ENCODE measurements around the gene MRFAP1L1.
"Not testable (repeated sequence)": the region's sequence is repeated elsewhere in the genome, so short reads cannot be mapped to it uniquely, and the experiment has no call there.

MRFAP1L1 gene

GRCh38 chr4:6709230-6710114 lies at the start of gene MRFAP1L1:
TSS of gene MRFAP1L1 (minus strand) at chr4:6709865. CDS start at chr4:6709629, 236 bp downstream.
- peak within 1 kb of the TSS; percentile 93 for H3K4me3 ChIP-seq (ENCODE audit: low read depth, low read length)

GRCh38 chr4:6758728-6759127 lies 49.1 kb upstream of the MRFAP1L1 start:
- no peak overlapping the region for H3K4me3 ChIP-seq (ENCODE audit: low read depth, low read length)

- H3K4me3 ChIP-seq (ENCODE audit: low read depth, low read length) = not testable (repeated sequence)
Measured at GRCh38 chr4:6756345-6756744, 46.7 kb upstream of the MRFAP1L1 start.

- H3K4me3 ChIP-seq (ENCODE audit: low read depth, low read length) = no peak overlapping the region
Measured at GRCh38 chr4:6755088-6755753, 45.6 kb upstream of the MRFAP1L1 start.

GRCh38 chr4:6754481-6755087 lies 44.9 kb upstream of the MRFAP1L1 start:
- H3K4me3 ChIP-seq (ENCODE audit: low read depth, low read length) = no peak overlapping the region

- no peak overlapping the region for H3K4me3 ChIP-seq (ENCODE audit: low read depth, low read length)
Measured at GRCh38 chr4:6753891-6754290, 44.2 kb upstream of the MRFAP1L1 start.

- no peak overlapping the region for H3K4me3 ChIP-seq (ENCODE audit: low read depth, low read length)
Measured at GRCh38 chr4:6753103-6753560, 43.5 kb upstream of the MRFAP1L1 start.

- no peak overlapping the region for H3K4me3 ChIP-seq (ENCODE audit: low read depth, low read length)
Measured at GRCh38 chr4:6752486-6752829, 42.8 kb upstream of the MRFAP1L1 start.

- H3K4me3 ChIP-seq (ENCODE audit: low read depth, low read length) = no peak overlapping the region
Measured at GRCh38 chr4:6751611-6752485, 42.2 kb upstream of the MRFAP1L1 start.

GRCh38 chr4:6750286-6751221 lies 40.9 kb upstream of the MRFAP1L1 start:
- no peak overlapping the region for H3K4me3 ChIP-seq (ENCODE audit: low read depth, low read length)

GRCh38 chr4:6749340-6750171 lies 39.9 kb upstream of the MRFAP1L1 start:
- no peak overlapping the region for H3K4me3 ChIP-seq (ENCODE audit: low read depth, low read length)

GRCh38 chr4:6748286-6748685 lies 38.6 kb upstream of the MRFAP1L1 start:
- H3K4me3 ChIP-seq (ENCODE audit: low read depth, low read length) = no peak overlapping the region

GRCh38 chr4:6747294-6748051 lies 37.8 kb upstream of the MRFAP1L1 start:
- no peak overlapping the region for H3K4me3 ChIP-seq (ENCODE audit: low read depth, low read length)

GRCh38 chr4:6746721-6747293 lies 37.1 kb upstream of the MRFAP1L1 start:
- H3K4me3 ChIP-seq (ENCODE audit: low read depth, low read length) = no peak overlapping the region

- no peak overlapping the region for H3K4me3 ChIP-seq (ENCODE audit: low read depth, low read length)
Measured at GRCh38 chr4:6742989-6743388, 33.3 kb upstream of the MRFAP1L1 start.

- H3K4me3 ChIP-seq (ENCODE audit: low read depth, low read length) = no peak overlapping the region
Measured at GRCh38 chr4:6742507-6742906, 32.8 kb upstream of the MRFAP1L1 start.

- no peak overlapping the region for H3K4me3 ChIP-seq (ENCODE audit: low read depth, low read length)
Measured at GRCh38 chr4:6740347-6740746, 30.7 kb upstream of the MRFAP1L1 start.

- no peak overlapping the region for H3K4me3 ChIP-seq (ENCODE audit: low read depth, low read length)
Measured at GRCh38 chr4:6739920-6740319, 30.3 kb upstream of the MRFAP1L1 start.

All from iPS-11a (cell line).